ENCODE results near the gene OLFML3.

The OLFML3 gene

DNA sequence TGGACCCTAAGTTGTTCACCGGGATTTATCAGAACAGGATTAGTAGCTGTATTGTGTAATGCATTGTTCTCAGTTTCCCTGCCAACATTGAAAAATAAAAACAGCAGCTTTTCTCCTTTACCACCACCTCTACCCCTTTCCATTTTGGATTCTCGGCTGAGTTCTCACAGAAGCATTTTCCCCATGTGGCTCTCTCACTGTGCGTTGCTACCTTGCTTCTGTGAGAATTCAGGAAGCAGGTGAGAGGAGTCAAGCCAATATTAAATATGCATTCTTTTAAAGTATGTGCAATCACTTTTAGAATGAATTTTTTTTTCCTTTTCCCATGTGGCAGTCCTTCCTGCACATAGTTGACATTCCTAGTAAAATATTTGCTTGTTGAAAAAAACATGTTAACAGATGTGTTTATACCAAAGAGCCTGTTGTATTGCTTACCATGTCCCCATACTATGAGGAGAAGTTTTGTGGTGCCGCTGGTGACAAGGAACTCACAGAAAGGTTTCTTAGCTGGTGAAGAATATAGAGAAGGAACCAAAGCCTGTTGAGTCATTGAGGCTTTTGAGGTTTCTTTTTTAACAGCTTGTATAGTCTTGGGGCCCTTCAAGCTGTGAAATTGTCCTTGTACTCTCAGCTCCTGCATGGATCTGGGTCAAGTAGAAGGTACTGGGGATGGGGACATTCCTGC lies 3.9 kb upstream of the OLFML3 start:
- TF ChIP-seq SUZ12 (IDR thresholded peaks at IDR 0.05; ENCODE audit: extremely low read depth, insufficient read depth, insufficient read length) = no peak
- no peak for TF ChIP-seq YY1 (IDR thresholded peaks at IDR 0.05; ENCODE audit: insufficient read depth, insufficient read length)
- TF ChIP-seq ZNF274 (IDR thresholded peaks at IDR 0.05; ENCODE audit: low read depth, low read length) = no peak
- DNase-seq (ENCODE audit: low read depth, low spot score) = no peak
- Histone ChIP-seq H3K27me3 (ENCODE audit: insufficient read depth, insufficient read length) (no peaks in the 10 kb centered on the region), H3K4me3 (ENCODE audit: insufficient read length, low read depth) (no peak overlapping the region), H3K9me3 (ENCODE audit: insufficient read depth, low read length) (peaks cover 6% of the 10 kb centered on the region; the same call in 1 of the 2 replicates), H3K4me1 (ENCODE audit: insufficient read depth, insufficient read length) (peaks cover 12% of the 10 kb centered on the region), H3K9ac (ENCODE audit: insufficient read length, low read depth) (no peak overlapping the region), H3K36me3 (ENCODE audit: insufficient read depth, insufficient read length, low read length) (peaks cover 50% of the 10 kb centered on the region)

DNA sequence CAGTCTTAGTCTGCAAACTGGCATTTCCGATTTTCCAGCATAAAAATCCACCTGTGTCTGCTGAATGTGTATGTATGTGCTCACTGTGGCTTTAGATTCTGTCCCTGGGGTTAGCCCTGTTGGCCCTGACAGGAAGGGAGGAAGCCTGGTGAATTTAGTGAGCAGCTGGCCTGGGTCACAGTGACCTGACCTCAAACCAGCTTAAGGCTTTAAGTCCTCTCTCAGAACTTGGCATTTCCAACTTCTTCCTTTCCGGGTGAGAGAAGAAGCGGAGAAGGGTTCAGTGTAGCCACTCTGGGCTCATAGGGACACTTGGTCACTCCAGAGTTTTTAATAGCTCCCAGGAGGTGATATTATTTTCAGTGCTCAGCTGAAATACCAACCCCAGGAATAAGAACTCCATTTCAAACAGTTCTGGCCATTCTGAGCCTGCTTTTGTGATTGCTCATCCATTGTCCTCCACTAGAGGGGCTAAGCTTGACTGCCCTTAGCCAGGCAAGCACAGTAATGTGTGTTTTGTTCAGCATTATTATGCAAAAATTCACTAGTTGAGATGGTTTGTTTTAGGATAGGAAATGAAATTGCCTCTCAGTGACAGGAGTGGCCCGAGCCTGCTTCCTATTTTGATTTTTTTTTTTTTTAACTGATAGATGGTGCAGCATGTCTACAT lies 2.5 kb upstream of the OLFML3 start:
- H3K4me3 ChIP-seq (ENCODE audit: insufficient read length, low read depth) = no peak overlapping the region
- TF ChIP-seq YY1 (IDR thresholded peaks at IDR 0.05; ENCODE audit: insufficient read depth, insufficient read length) (no peak), ZNF274 (IDR thresholded peaks at IDR 0.05; ENCODE audit: low read depth, low read length) (no peak), SUZ12 (IDR thresholded peaks at IDR 0.05; ENCODE audit: extremely low read depth, insufficient read depth, insufficient read length) (no peak)
- H3K9me3 ChIP-seq (ENCODE audit: insufficient read depth, low read length) = peaks cover 18% of the 10 kb centered on the region; the same call in 1 of the 2 replicates
- peak; percentile 81 for DNase-seq (ENCODE audit: low read depth, low spot score)
- peak overlapping the region; percentile 27 for H3K9ac ChIP-seq (ENCODE audit: insufficient read length, low read depth)
- H3K27me3 ChIP-seq (ENCODE audit: insufficient read depth, insufficient read length) = no peaks in the 10 kb centered on the region
- H3K4me1 ChIP-seq (ENCODE audit: insufficient read depth, insufficient read length) = peaks cover 13% of the 10 kb centered on the region
- peaks cover 50% of the 10 kb centered on the region for H3K36me3 ChIP-seq (ENCODE audit: insufficient read depth, insufficient read length, low read length)

DNA sequence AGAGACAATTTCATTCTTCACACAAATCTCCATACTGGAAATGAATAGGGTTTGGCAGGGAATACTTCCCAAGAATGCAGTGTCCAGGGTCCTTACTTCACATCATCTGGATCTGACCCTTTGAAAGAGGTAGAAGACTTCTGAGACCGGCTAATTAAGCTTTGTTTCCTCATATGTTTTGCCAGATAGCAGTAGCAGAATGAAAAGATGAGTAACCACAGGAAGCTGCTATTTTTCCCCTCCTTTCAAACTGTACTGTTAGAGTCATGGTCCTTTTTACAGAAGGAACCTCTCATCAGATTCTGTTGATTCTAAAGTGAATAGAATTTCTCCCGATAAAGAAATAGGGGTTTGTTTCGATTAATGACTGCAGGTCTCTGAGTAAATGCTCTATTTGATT lies 1.4 kb upstream of the OLFML3 start:
- no peak for DNase-seq (ENCODE audit: low read depth, low spot score)
- H3K36me3 ChIP-seq (ENCODE audit: insufficient read depth, insufficient read length, low read length) = peaks cover 45% of the 10 kb centered on the region
- peaks cover 19% of the 10 kb centered on the region for H3K4me1 ChIP-seq (ENCODE audit: insufficient read depth, insufficient read length)
- H3K27me3 ChIP-seq (ENCODE audit: insufficient read depth, insufficient read length) = no peaks in the 10 kb centered on the region
- TF ChIP-seq ZNF274 (IDR thresholded peaks at IDR 0.05; ENCODE audit: low read depth, low read length) = no peak
- TF ChIP-seq SUZ12 (IDR thresholded peaks at IDR 0.05; ENCODE audit: extremely low read depth, insufficient read depth, insufficient read length) = no peak
- no peak for TF ChIP-seq YY1 (IDR thresholded peaks at IDR 0.05; ENCODE audit: insufficient read depth, insufficient read length)
- peaks cover 20% of the 10 kb centered on the region; the same call in 1 of the 2 replicates for H3K9me3 ChIP-seq (ENCODE audit: insufficient read depth, low read length)
- H3K9ac ChIP-seq (ENCODE audit: insufficient read length, low read depth) = peak overlapping the region; percentile 1
- no peak overlapping the region for H3K4me3 ChIP-seq (ENCODE audit: insufficient read length, low read depth)

DNA sequence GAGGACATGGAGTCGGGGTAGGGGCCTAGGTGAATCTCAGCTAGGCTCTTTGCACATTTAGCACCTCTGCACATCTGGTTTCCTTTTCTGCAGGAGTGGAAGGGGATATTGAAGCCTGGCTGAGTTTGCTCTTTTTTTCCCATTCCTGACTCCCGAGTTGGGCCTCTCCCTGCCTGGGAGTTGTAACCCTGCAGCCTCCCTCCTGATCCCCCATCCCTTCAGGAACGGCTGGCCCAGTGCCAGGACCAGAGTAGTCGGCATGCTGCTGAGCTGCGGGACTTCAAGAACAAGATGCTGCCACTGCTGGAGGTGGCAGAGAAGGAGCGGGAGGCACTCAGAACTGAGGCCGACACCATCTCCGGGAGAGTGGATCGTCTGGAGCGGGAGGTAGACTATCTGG lies 836 bp downstream of the OLFML3 start:
- no peak for DNase-seq (ENCODE audit: low read depth, low spot score)
- TF ChIP-seq SUZ12 (IDR thresholded peaks at IDR 0.05; ENCODE audit: extremely low read depth, insufficient read depth, insufficient read length) = no peak
- Histone ChIP-seq H3K36me3 (ENCODE audit: insufficient read depth, insufficient read length, low read length) (peaks cover 32% of the 10 kb centered on the region), H3K4me3 (ENCODE audit: insufficient read length, low read depth) (peak overlapping the region; percentile 34), H3K9me3 (ENCODE audit: insufficient read depth, low read length) (peaks cover 20% of the 10 kb centered on the region; the same call in 1 of the 2 replicates), H3K9ac (ENCODE audit: insufficient read length, low read depth) (peak overlapping the region; percentile 81), H3K27me3 (ENCODE audit: insufficient read depth, insufficient read length) (no peaks in the 10 kb centered on the region), H3K4me1 (ENCODE audit: insufficient read depth, insufficient read length) (peaks cover 21% of the 10 kb centered on the region)

DNA sequence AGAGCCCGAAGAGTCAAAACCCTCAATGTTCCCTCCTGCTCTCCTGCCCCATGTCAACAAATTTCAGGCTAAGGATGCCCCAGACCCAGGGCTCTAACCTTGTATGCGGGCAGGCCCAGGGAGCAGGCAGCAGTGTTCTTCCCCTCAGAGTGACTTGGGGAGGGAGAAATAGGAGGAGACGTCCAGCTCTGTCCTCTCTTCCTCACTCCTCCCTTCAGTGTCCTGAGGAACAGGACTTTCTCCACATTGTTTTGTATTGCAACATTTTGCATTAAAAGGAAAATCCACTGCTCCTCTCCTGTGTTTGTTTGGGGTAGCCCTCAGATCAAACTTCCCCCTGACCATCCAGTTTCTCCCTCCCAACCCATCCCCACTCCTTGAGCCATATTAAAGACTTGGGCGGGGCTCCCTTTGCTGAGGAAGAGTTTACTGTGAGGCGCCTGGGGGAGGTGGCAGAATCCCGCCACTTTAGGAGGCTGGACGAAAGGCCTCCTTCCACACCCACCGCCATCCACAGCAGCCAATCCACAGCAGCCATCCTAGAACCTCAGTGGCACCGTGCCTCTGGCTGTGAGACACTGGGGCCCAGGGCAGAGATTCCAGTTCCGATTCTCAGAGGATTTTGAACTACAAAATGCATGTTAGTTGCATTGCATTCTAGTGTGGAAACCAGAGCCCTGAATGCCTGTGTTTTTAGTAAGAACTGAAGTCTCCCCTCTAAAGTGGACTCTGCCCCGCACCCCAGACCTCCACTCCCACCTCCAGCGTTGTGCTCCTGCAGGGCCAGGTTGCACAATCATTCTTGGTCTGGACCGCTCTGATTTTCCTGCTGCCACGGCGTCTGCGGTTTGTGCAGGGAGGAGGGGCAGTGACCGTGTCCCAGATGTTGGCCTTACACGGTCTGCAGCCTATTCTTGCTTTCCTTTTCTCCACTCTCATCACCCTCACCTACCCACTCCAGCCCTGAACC lies 3.0 kb downstream of the OLFML3 start:
- no peaks in the 10 kb centered on the region for H3K27me3 ChIP-seq (ENCODE audit: insufficient read depth, insufficient read length)
- H3K9ac ChIP-seq (ENCODE audit: insufficient read length, low read depth) = peak overlapping the region; percentile 39
- H3K36me3 ChIP-seq (ENCODE audit: insufficient read depth, insufficient read length, low read length) = peaks cover 31% of the 10 kb centered on the region
- TF ChIP-seq YY1 (IDR thresholded peaks at IDR 0.05; ENCODE audit: insufficient read depth, insufficient read length) (no peak), ZNF274 (IDR thresholded peaks at IDR 0.05; ENCODE audit: low read depth, low read length) (no peak), SUZ12 (IDR thresholded peaks at IDR 0.05; ENCODE audit: extremely low read depth, insufficient read depth, insufficient read length) (no peak)
- peaks cover 30% of the 10 kb centered on the region; the same call in 1 of the 2 replicates for H3K9me3 ChIP-seq (ENCODE audit: insufficient read depth, low read length)
- H3K4me1 ChIP-seq (ENCODE audit: insufficient read depth, insufficient read length) = peaks cover 20% of the 10 kb centered on the region
- no peak for DNase-seq (ENCODE audit: low read depth, low spot score)
- H3K4me3 ChIP-seq (ENCODE audit: insufficient read length, low read depth) = peak overlapping the region; percentile 9

DNA sequence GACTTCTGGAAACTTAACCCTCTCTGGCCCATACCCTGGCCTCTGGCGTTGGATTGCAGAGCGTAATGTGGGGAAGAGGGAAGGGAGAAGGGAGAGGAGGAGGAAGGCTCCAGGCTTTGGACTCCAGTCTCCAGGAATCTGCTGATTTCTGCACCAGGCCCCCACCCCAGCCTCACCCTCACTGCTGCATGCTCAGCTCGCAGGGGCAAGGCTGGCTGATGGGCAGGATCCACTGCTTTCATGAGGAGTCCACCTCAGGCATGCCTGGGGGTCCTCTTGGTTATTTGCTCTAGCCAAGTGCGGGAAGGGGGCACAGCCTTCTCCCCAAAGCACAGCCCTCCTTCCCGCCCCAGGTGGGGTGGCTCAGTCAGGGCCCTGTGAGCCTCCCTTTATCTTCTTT lies 3.7 kb downstream of the OLFML3 start:
- peak overlapping the region; percentile 1 for H3K9ac ChIP-seq (ENCODE audit: insufficient read length, low read depth)

More for the DNA sequence above, 3.7 kb downstream of the OLFML3 start:
- peak overlapping the region; percentile 9 for H3K4me3 ChIP-seq (ENCODE audit: insufficient read length, low read depth)
- no peaks in the 10 kb centered on the region for H3K27me3 ChIP-seq (ENCODE audit: insufficient read depth, insufficient read length)
- H3K9me3 ChIP-seq (ENCODE audit: insufficient read depth, low read length) = peaks cover 32% of the 10 kb centered on the region; the same call in 1 of the 2 replicates
- DNase-seq (ENCODE audit: low read depth, low spot score) = no peak
- peaks cover 20% of the 10 kb centered on the region for H3K4me1 ChIP-seq (ENCODE audit: insufficient read depth, insufficient read length)
- no peak for TF ChIP-seq SUZ12 (IDR thresholded peaks at IDR 0.05; ENCODE audit: extremely low read depth, insufficient read depth, insufficient read length)
- TF ChIP-seq YY1 (IDR thresholded peaks at IDR 0.05; ENCODE audit: insufficient read depth, insufficient read length) = no peak
- no peak for TF ChIP-seq ZNF274 (IDR thresholded peaks at IDR 0.05; ENCODE audit: low read depth, low read length)
- H3K36me3 ChIP-seq (ENCODE audit: insufficient read depth, insufficient read length, low read length) = peaks cover 31% of the 10 kb centered on the region

Measured in NT2/D1 (cell line).